ENCODE measurements around the gene SLC38A2. TPM values are rescaled to one million over a fixed set of nuclear protein-coding genes. Genes with fewer than 3 reads are reported as not detected.
A peak's percentile ranks its signal among the peaks of the same experiment; 100 is the strongest.

SLC38A2 gene
- total RNA-seq, 1 donor: 1,020 TPM

- no peaks in the 10 kb centered on the region for H3K9me3 ChIP-seq (ENCODE audit: low read depth, low read length)
- peaks cover 36% of the 10 kb centered on the region for H3K79me2 ChIP-seq (ENCODE audit: insufficient read depth, low read length)
- peak overlapping the region; percentile 26 for H3K4me3 ChIP-seq (ENCODE audit: insufficient read depth, low read length)
- peak overlapping the region; percentile 92 for H3K27ac ChIP-seq (ENCODE audit: low read depth, low read length)
- H3K4me1 ChIP-seq (ENCODE audit: insufficient read depth, low read length): peaks cover 47% of the 10 kb centered on the region
- no peak overlapping the region for H2AFZ ChIP-seq (ENCODE audit: low read length)
- TF ChIP-seq CTCF (IDR thresholded peaks at IDR 0.05; ENCODE audit: extremely low read depth, low read depth, low read length): no peak
- no peaks in the 10 kb centered on the region for H3K27me3 ChIP-seq (ENCODE audit: insufficient read depth, low read length)
- DNase-seq (ENCODE audit: insufficient read length, low spot score, missing footprints): no peak
- peaks cover 92% of the 10 kb centered on the region for H4K20me1 ChIP-seq (ENCODE audit: insufficient read depth, low read length)
- peak overlapping the region; percentile 86 for H3K4me2 ChIP-seq (ENCODE audit: insufficient read depth, low read length)
- H3K36me3 ChIP-seq (ENCODE audit: insufficient read depth, low read length): peaks cover 100% of the 10 kb centered on the region
These were observed 8.8 kb downstream of the SLC38A2 start for GRCh38 chr12:46363582-46364299.

- Histone ChIP-seq H3K27ac (ENCODE audit: low read depth, low read length) (peak overlapping the region; percentile 57), H3K4me2 (ENCODE audit: insufficient read depth, low read length) (peak overlapping the region; percentile 14), H3K4me3 (ENCODE audit: insufficient read depth, low read length) (no peak overlapping the region), H3K9me3 (ENCODE audit: low read depth, low read length) (no peaks in the 10 kb centered on the region), H3K27me3 (ENCODE audit: insufficient read depth, low read length) (no peaks in the 10 kb centered on the region), H3K36me3 (ENCODE audit: insufficient read depth, low read length) (peaks cover 95% of the 10 kb centered on the region), H4K20me1 (ENCODE audit: insufficient read depth, low read length) (peaks cover 92% of the 10 kb centered on the region), H3K4me1 (ENCODE audit: insufficient read depth, low read length) (peaks cover 40% of the 10 kb centered on the region), H3K79me2 (ENCODE audit: insufficient read depth, low read length) (peaks cover 29% of the 10 kb centered on the region), H2AFZ (ENCODE audit: low read length) (no peak overlapping the region)
- DNase-seq (ENCODE audit: insufficient read length, low spot score, missing footprints): no peak
- TF ChIP-seq CTCF (IDR thresholded peaks at IDR 0.05; ENCODE audit: extremely low read depth, low read depth, low read length): no peak
These were observed 9.5 kb downstream of the SLC38A2 start for GRCh38 chr12:46362895-46363581.

GRCh38 chr12:46361667-46362034 lies 10.9 kb downstream of the SLC38A2 start:
- Histone ChIP-seq H3K27me3 (ENCODE audit: insufficient read depth, low read length) (no peaks in the 10 kb centered on the region), H3K4me1 (ENCODE audit: insufficient read depth, low read length) (peaks cover 26% of the 10 kb centered on the region), H3K4me2 (ENCODE audit: insufficient read depth, low read length) (no peak overlapping the region), H3K9me3 (ENCODE audit: low read depth, low read length) (no peaks in the 10 kb centered on the region), H3K27ac (ENCODE audit: low read depth, low read length) (peak overlapping the region; percentile 57), H2AFZ (ENCODE audit: low read length) (no peak overlapping the region), H3K79me2 (ENCODE audit: insufficient read depth, low read length) (peaks cover 15% of the 10 kb centered on the region), H3K36me3 (ENCODE audit: insufficient read depth, low read length) (peaks cover 82% of the 10 kb centered on the region), H3K4me3 (ENCODE audit: insufficient read depth, low read length) (no peak overlapping the region), H4K20me1 (ENCODE audit: insufficient read depth, low read length) (peaks cover 85% of the 10 kb centered on the region)
- TF ChIP-seq CTCF (IDR thresholded peaks at IDR 0.05; ENCODE audit: extremely low read depth, low read depth, low read length): no peak
- DNase-seq (ENCODE audit: insufficient read length, low spot score, missing footprints): no peak
